Thyroid gland (tissue), 4 donors: ENCODE data around the gene ACKR3.

Experiments used
- POLR2A ChIP-seq, 2 donors: fragments of 450-650 bp; IDR thresholded peaks; one replicate each; pipeline ENCODE4 v1.6.1; 2017; ENCODE audit warnings: antibody characterized with exemption in 2 of 2, mild to moderate bottlenecking in 2 of 2, moderate library complexity in 1 of 2
- TF ChIP-seq, protein P1 (sequence below), 6 experiments: fragments of 200-600 bp in 3 of 6; fragments of 450-650 bp in 3 of 6; sonication (generic) in 3 of 6; IDR thresholded peaks; one replicate each; pipeline ENCODE4 v1.5.1; 2016 to 2019; ENCODE audit warnings: antibody characterized with exemption in 6 of 6, mild to moderate bottlenecking in 2 of 6, inconsistent platforms in 1 of 6, moderate library complexity in 1 of 6

- TF ChIP-seq, protein P1, sequence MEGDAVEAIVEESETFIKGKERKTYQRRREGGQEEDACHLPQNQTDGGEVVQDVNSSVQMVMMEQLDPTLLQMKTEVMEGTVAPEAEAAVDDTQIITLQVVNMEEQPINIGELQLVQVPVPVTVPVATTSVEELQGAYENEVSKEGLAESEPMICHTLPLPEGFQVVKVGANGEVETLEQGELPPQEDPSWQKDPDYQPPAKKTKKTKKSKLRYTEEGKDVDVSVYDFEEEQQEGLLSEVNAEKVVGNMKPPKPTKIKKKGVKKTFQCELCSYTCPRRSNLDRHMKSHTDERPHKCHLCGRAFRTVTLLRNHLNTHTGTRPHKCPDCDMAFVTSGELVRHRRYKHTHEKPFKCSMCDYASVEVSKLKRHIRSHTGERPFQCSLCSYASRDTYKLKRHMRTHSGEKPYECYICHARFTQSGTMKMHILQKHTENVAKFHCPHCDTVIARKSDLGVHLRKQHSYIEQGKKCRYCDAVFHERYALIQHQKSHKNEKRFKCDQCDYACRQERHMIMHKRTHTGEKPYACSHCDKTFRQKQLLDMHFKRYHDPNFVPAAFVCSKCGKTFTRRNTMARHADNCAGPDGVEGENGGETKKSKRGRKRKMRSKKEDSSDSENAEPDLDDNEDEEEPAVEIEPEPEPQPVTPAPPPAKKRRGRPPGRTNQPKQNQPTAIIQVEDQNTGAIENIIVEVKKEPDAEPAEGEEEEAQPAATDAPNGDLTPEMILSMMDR (IDR thresholded peaks at IDR 0.05) = no peak
- TF ChIP-seq POLR2A (IDR thresholded peaks at IDR 0.05) = no peak
Measured at GRCh38 chr2:236617796-236618195, 48.2 kb downstream of the ACKR3 start.
